Tibial artery (tissue), 4 donors: Measurements from ENCODE around the gene SAP30L.
A peak's percentile ranks its signal among the peaks of the same experiment; 100 is the strongest.

Experiments used
- DNase-seq, 2 donors: peaks; one replicate each; pipeline ENCODE4 v3.0.0-alpha.2; 2019
- H3K27ac ChIP-seq, 2 donors: fragments of 200-600 bp; sonication (generic) in 1 of 2; 1 replicate in 1 of 2; 2 replicates in 1 of 2; pipeline ENCODE4 v1.5.1; 2018 to 2019; ENCODE audit warnings: mild to moderate bottlenecking in 1 of 2
- H3K27me3 ChIP-seq, 2 donors: fragments of 200-600 bp; sonication (generic) in 1 of 2; one replicate each; pipeline versions ENCODE4 v1.5.1 to v1.6.0; 2016 to 2019
- H3K36me3 ChIP-seq, 3 donors: fragments of 200-600 bp; sonication (generic) in 2 of 3; one replicate each; pipeline ENCODE4 v1.5.1; 2016 to 2019; ENCODE audit warnings: mild to moderate bottlenecking in 2 of 3
- H3K4me1 ChIP-seq, 4 donors: fragments of 200-600 bp; sonication (generic) in 2 of 4; 1 replicate in 3 of 4; 2 replicates in 1 of 4; pipeline ENCODE4 v1.5.1; 2016 to 2019
- H3K4me3 ChIP-seq, 2 donors: fragments of 200-600 bp; sonication (generic) in 1 of 2; 1 replicate in 1 of 2; 2 replicates in 1 of 2; pipeline ENCODE4 v1.5.1; 2018 to 2019; ENCODE audit warnings: mild to moderate bottlenecking in 2 of 2
- H3K9me3 ChIP-seq, 3 donors: fragments of 200-600 bp; sonication (generic) in 1 of 3; one replicate each; pipeline ENCODE4 v1.5.1; 2016 to 2019
- CTCF ChIP-seq, 2 experiments: fragments of 200-600 bp in 1 of 2; fragments of 450-650 bp in 1 of 2; IDR thresholded peaks; one replicate each; pipeline ENCODE4 v1.5.1; 2017 to 2019; ENCODE audit warnings: antibody characterized with exemption in 2 of 2, mild to moderate bottlenecking in 1 of 2, moderate library complexity in 1 of 2
- intact Hi-C: fragments of 100-400 bp; cut with DNase I; formaldehyde crosslinking; loops from one replicate; pipeline ENCODE4 v1.15.0; 2023; ENCODE audit warnings: low total_unique reads

SAP30L gene

GRCh38 chr5:154464438-154464837 lies 18.6 kb downstream of the SAP30L start:
- Histone ChIP-seq H3K4me1 (no peaks in the 10 kb centered on the region), H3K36me3 (peaks cover 6 to 41% (median 7%) of the 10 kb centered on the region in 3 donors), H3K4me3 (no peak overlapping the region), H3K27ac (no peak overlapping the region), H3K9me3 (no peaks in the 10 kb centered on the region), H3K27me3 (peaks cover 0 to 9% of the 10 kb centered on the region in 2 donors)
- no peak for TF ChIP-seq CTCF (IDR thresholded peaks at IDR 0.05)
- intact Hi-C loops, result no loop called here
- no peak for DNase-seq

- Histone ChIP-seq H3K27ac (no peak overlapping the region), H3K27me3 (peaks cover 0 to 10% of the 10 kb centered on the region in 2 donors), H3K4me1 (no peaks in the 10 kb centered on the region), H3K36me3 (peaks cover 0 to 36% (median 4%) of the 10 kb centered on the region in 3 donors), H3K9me3 (no peaks in the 10 kb centered on the region), H3K4me3 (no peak overlapping the region)
- intact Hi-C loops, result no loop called here
- TF ChIP-seq CTCF (IDR thresholded peaks at IDR 0.05), result no peak
- no peak for DNase-seq
Observed at GRCh38 chr5:154465169-154465568, 19.4 kb downstream of the SAP30L start.

GRCh38 chr5:154466147-154466546 lies 20.4 kb downstream of the SAP30L start:
- H3K27ac ChIP-seq, result no peak overlapping the region
- intact Hi-C loops, result loop anchor here (2.0 kb wide), 1 partner anchor 145 kb away; no protein-coding TSS in a partner anchor
- no peak overlapping the region for H3K4me3 ChIP-seq
- no peaks in the 10 kb centered on the region for H3K9me3 ChIP-seq
- H3K36me3 ChIP-seq, result peaks cover 0 to 27% (median 0%) of the 10 kb centered on the region in 3 donors
- no peaks in the 10 kb centered on the region for H3K4me1 ChIP-seq
- peaks cover 0 to 14% of the 10 kb centered on the region in 2 donors for H3K27me3 ChIP-seq
- TF ChIP-seq CTCF (IDR thresholded peaks at IDR 0.05), result no peak
- DNase-seq, result no peak

- intact Hi-C loops, result loop anchor here (2.0 kb wide), 1 partner anchor 144 kb away; no protein-coding TSS in a partner anchor
- Histone ChIP-seq H3K27me3 (peaks cover 0 to 19% of the 10 kb centered on the region in 2 donors), H3K27ac (no peak overlapping the region), H3K36me3 (peaks cover 0 to 21% (median 0%) of the 10 kb centered on the region in 3 donors), H3K9me3 (no peaks in the 10 kb centered on the region), H3K4me3 (no peak overlapping the region), H3K4me1 (no peaks in the 10 kb centered on the region)
- no peak for TF ChIP-seq CTCF (IDR thresholded peaks at IDR 0.05)
- no peak for DNase-seq
Observed at GRCh38 chr5:154466671-154467070, 20.9 kb downstream of the SAP30L start.

- Histone ChIP-seq H3K27me3 (peaks cover 0 to 31% of the 10 kb centered on the region in 2 donors), H3K4me3 (no peak overlapping the region)
Observed at GRCh38 chr5:154467655-154468354, 22.0 kb downstream of the SAP30L start.

More at GRCh38 chr5:154467655-154468354, 22.0 kb downstream of the SAP30L start:
- peaks cover 0 to 13% (median 0%) of the 10 kb centered on the region in 3 donors for H3K36me3 ChIP-seq
- DNase-seq, result peak; percentile 60 to 77
- H3K4me1 ChIP-seq, result peaks cover 0 to 3% (median 2%) of the 10 kb centered on the region in 4 donors
- intact Hi-C loops, result loop anchor here (2.0 kb wide), 1 partner anchor 143 kb away; no protein-coding TSS in a partner anchor
- TF ChIP-seq CTCF (IDR thresholded peaks at IDR 0.05), result peak; percentile 71 to 88
- H3K27ac ChIP-seq, result no peak overlapping the region
- no peaks in the 10 kb centered on the region for H3K9me3 ChIP-seq
